PFSK-1 (cell line): Measurements from ENCODE around the gene CLEC16A.

Source experiments
- FOXP2 ChIP-seq: optimal IDR thresholded peaks from 2 replicates; pipeline ENCODE3; 2011; ENCODE audit warnings: borderline replicate concordance, control low read depth, inconsistent platforms; ENCODE audit not compliant: insufficient read depth; ENCODE audit errors: extremely low read length, extremely low read depth
- POLR2AphosphoS5 ChIP-seq: IDR thresholded peaks from 2 replicates; pipeline ENCODE4 v1.6.1; 2012; ENCODE audit warnings: low read depth, mild to moderate bottlenecking, control low read depth, low read length, moderate library complexity
- REST ChIP-seq, 2 experiments: IDR thresholded peaks; 2 replicates each; pipeline versions ENCODE4 v1.6.1 to v1.8.0; 2011 to 2012; ENCODE audit warnings: low read depth in 2 of 2, low read length in 2 of 2, control low read depth in 1 of 2, inconsistent platforms in 1 of 2, mild to moderate bottlenecking in 1 of 2, moderate library complexity in 1 of 2; ENCODE audit not compliant: insufficient read depth in 1 of 2
- SIN3A ChIP-seq: IDR thresholded peaks from 2 replicates; pipeline ENCODE4 v1.6.1; 2012; ENCODE audit warnings: mild to moderate bottlenecking, low read length, moderate library complexity, borderline replicate concordance; ENCODE audit not compliant: insufficient read depth
- TAF1 ChIP-seq: IDR thresholded peaks from 2 replicates; pipeline ENCODE4 v1.6.1; 2012; ENCODE audit warnings: low read length, control low read depth, borderline replicate concordance; ENCODE audit not compliant: insufficient read depth

Gene CLEC16A

GRCh38 chr16:11111856-11112634 lies 167.7 kb downstream of the CLEC16A start:
- TF ChIP-seq TAF1 (no peak), SIN3A (no peak), POLR2AphosphoS5 (no peak), REST (IDR thresholded peaks at IDR 0.05; ENCODE audit: insufficient read depth in 1 of 2, low read depth in 2 of 2, low read length in 2 of 2) (no peak), FOXP2 (no peak)

GRCh38 chr16:11112723-11113348 lies 168.5 kb downstream of the CLEC16A start:
- TF ChIP-seq TAF1, result no peak
- TF ChIP-seq POLR2AphosphoS5, result no peak
- TF ChIP-seq REST (IDR thresholded peaks at IDR 0.05; ENCODE audit: insufficient read depth in 1 of 2, low read depth in 2 of 2, low read length in 2 of 2), result no peak
- TF ChIP-seq SIN3A, result no peak
- no peak for TF ChIP-seq FOXP2

GRCh38 chr16:11114366-11115164 lies 170.2 kb downstream of the CLEC16A start:
- TF ChIP-seq SIN3A (no peak), TAF1 (no peak), POLR2AphosphoS5 (no peak), REST (IDR thresholded peaks at IDR 0.05; ENCODE audit: insufficient read depth in 1 of 2, low read depth in 2 of 2, low read length in 2 of 2) (no peak), FOXP2 (no peak)

- TF ChIP-seq POLR2AphosphoS5 (no peak), REST (IDR thresholded peaks at IDR 0.05; ENCODE audit: insufficient read depth in 1 of 2, low read depth in 2 of 2, low read length in 2 of 2) (no peak), SIN3A (no peak), FOXP2 (no peak), TAF1 (no peak)
Observed at GRCh38 chr16:11117576-11118211, 173.3 kb downstream of the CLEC16A start.
